Measurements from ENCODE around the gene ACSL6.

Gene ACSL6

GRCh38 chr5:132058646-132059042, 47.2 kb upstream of the ACSL6 start:
- Mint-ChIP-seq H3K27me3 (ENCODE audit: low read depth, poor library complexity) (peaks cover 11% of the 10 kb centered on the region), H3K4me1 (no peaks in the 10 kb centered on the region), H3K9me3 (no peaks in the 10 kb centered on the region), H3K4me3 (no peak overlapping the region), H3K36me3 (ENCODE audit: low read depth) (no peaks in the 10 kb centered on the region), H3K27ac (no peak overlapping the region)
- DNase-seq = no peak
- no peak for TF ChIP-seq CTCF (IDR thresholded peaks at IDR 0.05)

- Mint-ChIP-seq H3K4me3 (no peak overlapping the region), H3K27me3 (ENCODE audit: low read depth, poor library complexity) (peaks cover 3% of the 10 kb centered on the region), H3K4me1 (no peaks in the 10 kb centered on the region), H3K9me3 (no peaks in the 10 kb centered on the region), H3K36me3 (ENCODE audit: low read depth) (no peaks in the 10 kb centered on the region), H3K27ac (no peak overlapping the region)
- TF ChIP-seq CTCF (IDR thresholded peaks at IDR 0.05) = no peak
- DNase-seq = no peak
These were observed 46.2 kb upstream of the ACSL6 start for GRCh38 chr5:132057498-132058255.

GRCh38 chr5:132056610-132057497, 45.4 kb upstream of the ACSL6 start:
- TF ChIP-seq CTCF (IDR thresholded peaks at IDR 0.05) = no peak
- no peaks in the 10 kb centered on the region for H3K9me3 Mint-ChIP-seq
- H3K36me3 Mint-ChIP-seq (ENCODE audit: low read depth) = no peaks in the 10 kb centered on the region
- DNase-seq = no peak
- H3K27ac Mint-ChIP-seq = no peak overlapping the region
- peaks cover 3% of the 10 kb centered on the region for H3K27me3 Mint-ChIP-seq (ENCODE audit: low read depth, poor library complexity)
- peaks cover 5% of the 10 kb centered on the region for H3K4me1 Mint-ChIP-seq
- H3K4me3 Mint-ChIP-seq = no peak overlapping the region

GRCh38 chr5:132055808-132056609, 44.6 kb upstream of the ACSL6 start:
- Mint-ChIP-seq H3K9me3 (no peaks in the 10 kb centered on the region), H3K4me3 (no peak overlapping the region), H3K27me3 (ENCODE audit: low read depth, poor library complexity) (peaks cover 3% of the 10 kb centered on the region), H3K27ac (no peak overlapping the region), H3K36me3 (ENCODE audit: low read depth) (no peaks in the 10 kb centered on the region), H3K4me1 (peaks cover 10% of the 10 kb centered on the region)
- DNase-seq = no peak
- TF ChIP-seq CTCF (IDR thresholded peaks at IDR 0.05) = no peak

- Mint-ChIP-seq H3K4me3 (no peak overlapping the region), H3K27me3 (ENCODE audit: low read depth, poor library complexity) (peaks cover 4% of the 10 kb centered on the region), H3K4me1 (peaks cover 10% of the 10 kb centered on the region), H3K36me3 (ENCODE audit: low read depth) (no peaks in the 10 kb centered on the region), H3K27ac (no peak overlapping the region), H3K9me3 (no peaks in the 10 kb centered on the region)
- no peak for TF ChIP-seq CTCF (IDR thresholded peaks at IDR 0.05)
- DNase-seq = no peak
These were observed 44.0 kb upstream of the ACSL6 start for GRCh38 chr5:132055441-132055807.
